Bronchial epithelial cell (primary cell): ENCODE measurements around the gene UCN2. TPM values are rescaled to one million over a fixed set of nuclear protein-coding genes. Genes with fewer than 3 reads are reported as not detected.
A peak's percentile ranks its signal among the peaks of the same experiment; 100 is the strongest.

Experiments used
- DNase-seq: peaks from one replicate; pipeline ENCODE4 v3.0.0-alpha.2; 2010; ENCODE audit warnings: low read depth
- FAIRE-seq: peaks from 2 replicates; lab custom pipeline; 2011; peaks lifted over from hg19 to GRCh38; lab: Jason Lieb, UNC
- H3K27me3 ChIP-seq: 2 replicates; pipeline ENCODE4 v1.5.1; 2011; ENCODE audit warnings: low read length; ENCODE audit not compliant: control insufficient read depth, insufficient read depth
- H3K36me3 ChIP-seq: 2 replicates; pipeline ENCODE4 v1.5.1; 2011; ENCODE audit warnings: low read length; ENCODE audit not compliant: control insufficient read depth, insufficient read depth
- H3K4me3 ChIP-seq: 2 replicates; pipeline ENCODE4 v1.5.1; 2011; ENCODE audit warnings: mild to moderate bottlenecking, low read depth, low read length, control low read depth
- total RNA-seq: library from RNA; depleted of rRNA; stranded (reverse); fragments of >200 nt; gene quantifications from 2 replicates; pipeline ENCODE4 v1.2.1, GENCODE V29; 2014
- TF ChIP-seq, protein P1 (sequence below): IDR thresholded peaks from 2 replicates; pipeline ENCODE4 v1.5.1; 2011; ENCODE audit warnings: mild to moderate bottlenecking, moderate library complexity, low read length, control low read depth, inconsistent platforms; ENCODE audit not compliant: insufficient read depth, severe bottlenecking

UCN2 gene
- total RNA-seq, 1 donor from 2014 or later, result 12.9 TPM

DNA sequence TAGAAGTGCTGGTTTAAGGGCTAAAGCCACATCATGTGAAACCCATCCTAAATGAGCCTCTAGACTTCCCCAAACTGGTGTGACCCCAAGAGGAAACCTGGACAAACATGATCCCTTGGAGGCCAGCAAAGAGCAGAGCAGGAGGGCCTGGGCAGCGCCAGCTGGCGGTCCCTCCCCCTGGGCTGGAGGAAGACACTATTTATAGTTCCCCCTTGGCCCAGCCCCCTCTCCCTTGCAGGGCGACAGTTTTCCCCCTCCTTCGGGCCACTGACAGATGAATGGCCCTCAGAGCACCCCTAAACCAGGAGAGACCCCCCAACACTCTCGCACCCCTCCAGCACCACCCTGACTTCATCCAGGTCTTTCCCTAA is 2.9 kb downstream of the UCN2 start:
- no peak overlapping the region for H3K4me3 ChIP-seq
- peaks cover 16% of the 10 kb centered on the region for H3K36me3 ChIP-seq
- TF ChIP-seq, protein P1, sequence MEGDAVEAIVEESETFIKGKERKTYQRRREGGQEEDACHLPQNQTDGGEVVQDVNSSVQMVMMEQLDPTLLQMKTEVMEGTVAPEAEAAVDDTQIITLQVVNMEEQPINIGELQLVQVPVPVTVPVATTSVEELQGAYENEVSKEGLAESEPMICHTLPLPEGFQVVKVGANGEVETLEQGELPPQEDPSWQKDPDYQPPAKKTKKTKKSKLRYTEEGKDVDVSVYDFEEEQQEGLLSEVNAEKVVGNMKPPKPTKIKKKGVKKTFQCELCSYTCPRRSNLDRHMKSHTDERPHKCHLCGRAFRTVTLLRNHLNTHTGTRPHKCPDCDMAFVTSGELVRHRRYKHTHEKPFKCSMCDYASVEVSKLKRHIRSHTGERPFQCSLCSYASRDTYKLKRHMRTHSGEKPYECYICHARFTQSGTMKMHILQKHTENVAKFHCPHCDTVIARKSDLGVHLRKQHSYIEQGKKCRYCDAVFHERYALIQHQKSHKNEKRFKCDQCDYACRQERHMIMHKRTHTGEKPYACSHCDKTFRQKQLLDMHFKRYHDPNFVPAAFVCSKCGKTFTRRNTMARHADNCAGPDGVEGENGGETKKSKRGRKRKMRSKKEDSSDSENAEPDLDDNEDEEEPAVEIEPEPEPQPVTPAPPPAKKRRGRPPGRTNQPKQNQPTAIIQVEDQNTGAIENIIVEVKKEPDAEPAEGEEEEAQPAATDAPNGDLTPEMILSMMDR, result no peak
- DNase-seq (no peak), FAIRE-seq (no peak)
- no peaks in the 10 kb centered on the region for H3K27me3 ChIP-seq

DNA sequence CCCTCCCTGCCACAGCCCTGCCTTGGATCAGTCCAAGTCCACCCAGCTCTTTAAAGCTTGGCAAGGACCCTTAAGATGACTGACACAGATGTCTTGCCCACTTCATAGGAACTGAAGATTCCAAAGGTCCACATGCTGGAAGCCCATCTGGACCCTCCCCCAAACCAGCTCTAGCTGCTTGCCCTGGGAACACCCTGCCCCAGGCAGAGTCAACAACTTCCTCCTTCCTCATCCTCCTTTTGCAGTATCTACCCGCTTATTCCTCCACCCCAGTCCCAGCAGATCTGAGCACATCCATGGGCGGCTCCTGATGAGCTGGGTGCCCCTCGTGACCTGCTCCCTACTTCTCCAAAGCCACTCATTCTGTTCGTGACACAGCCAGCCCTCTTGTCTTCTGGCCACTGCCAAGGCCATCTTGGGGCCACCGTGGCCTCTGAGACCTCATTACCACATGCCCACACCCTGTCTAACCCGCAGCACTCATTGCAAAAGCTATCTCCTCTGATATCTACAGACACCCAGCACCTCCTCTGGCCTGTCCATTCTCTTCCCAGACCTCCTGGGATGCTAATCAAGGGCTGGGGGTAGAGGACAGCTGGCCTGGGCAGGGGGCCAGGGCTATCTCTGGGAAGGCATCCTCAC is 5.0 kb downstream of the UCN2 start:
- DNase-seq (no peak), FAIRE-seq (no peak)
- TF ChIP-seq, protein P1, result no peak
- Histone ChIP-seq H3K27me3 (no peaks in the 10 kb centered on the region), H3K36me3 (peaks cover 8% of the 10 kb centered on the region), H3K4me3 (no peak overlapping the region)

DNA sequence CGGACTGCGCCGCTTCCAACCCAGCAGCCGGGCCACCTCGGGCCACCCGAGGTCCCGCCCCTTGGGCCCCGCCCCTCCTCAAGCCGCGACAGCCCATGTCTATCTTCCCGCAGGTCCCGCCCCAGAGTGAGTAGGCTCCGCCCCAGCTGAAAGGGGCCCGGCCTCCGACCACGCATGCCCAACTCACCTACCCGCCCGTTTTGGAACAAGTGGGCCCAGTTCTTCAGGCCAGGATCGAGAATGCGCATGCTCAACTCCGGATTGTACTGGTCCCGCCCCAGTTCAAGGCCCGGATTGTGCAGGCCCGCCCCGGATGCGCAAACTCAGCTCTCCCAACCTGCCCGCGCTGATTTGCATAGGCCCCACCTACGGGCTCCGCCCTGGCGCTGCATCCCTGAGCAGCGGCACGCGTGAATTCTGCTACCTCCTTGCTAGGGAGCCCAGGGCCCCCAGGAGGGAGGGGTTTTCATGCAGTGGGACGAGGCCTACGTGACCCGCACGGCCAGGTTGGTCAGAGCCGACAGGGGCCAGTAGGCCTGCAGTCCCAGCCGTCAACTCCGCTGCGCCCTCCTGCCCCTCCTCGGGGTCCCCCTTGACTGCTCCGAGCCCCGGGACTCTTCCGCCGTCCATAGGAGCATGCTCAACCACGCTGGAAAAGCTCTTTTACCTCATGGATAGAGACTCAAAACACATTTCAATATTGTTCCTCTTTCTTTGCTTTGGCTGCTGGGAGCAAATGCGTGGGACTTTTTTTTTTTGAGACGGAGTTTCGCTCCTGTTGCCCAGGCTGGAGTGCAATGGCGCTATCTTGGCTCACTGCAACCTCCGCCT is 6.6 kb downstream of the UCN2 start, which contains the start of gene PFKFB4:
PFKFB4 (minus strand) TSS at position 8 of the 831 bp plus-strand sequence. CDS start 26 bp downstream, outside the sequence.
- peak within 1 kb of the TSS; percentile 56 for H3K4me3 ChIP-seq

DNA sequence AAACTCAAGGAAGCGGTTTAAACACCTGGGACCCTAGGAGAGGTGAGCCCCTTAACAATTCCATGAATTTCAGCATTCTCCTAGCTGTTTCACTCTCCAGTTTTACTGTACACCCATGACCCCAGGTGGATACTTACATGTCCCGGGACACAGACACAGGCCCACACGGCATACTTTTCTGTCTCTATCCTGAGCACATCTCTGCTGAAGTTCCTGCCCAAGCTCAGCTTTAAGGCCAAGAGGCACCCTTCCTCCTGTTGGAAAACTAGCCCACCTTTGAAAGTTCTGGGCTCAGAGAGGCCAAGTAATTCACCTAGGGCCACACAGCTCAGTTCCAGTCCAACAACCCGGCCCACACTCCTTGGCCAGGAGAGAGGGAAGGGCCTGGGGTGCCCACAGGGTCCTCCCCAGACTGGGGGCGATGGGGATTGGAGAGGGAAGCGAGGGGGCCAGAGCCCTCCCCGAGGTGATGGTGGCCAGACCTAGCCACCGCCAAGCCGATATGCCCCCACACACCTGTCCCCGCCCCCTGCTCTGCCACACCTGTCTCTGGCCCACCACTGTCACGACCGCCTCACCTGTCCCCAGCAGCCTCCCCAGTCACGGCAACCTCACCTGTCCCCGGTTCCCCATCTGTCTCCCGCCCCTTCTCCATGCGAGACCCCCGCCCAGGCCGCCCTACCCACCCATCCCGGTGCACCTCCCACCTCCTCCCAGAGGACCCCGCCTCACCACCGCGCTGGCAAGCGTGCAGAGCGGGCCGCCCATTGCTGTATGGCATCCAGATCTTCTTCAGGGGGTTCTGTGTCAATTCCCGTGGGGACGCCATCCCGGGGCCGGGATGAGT is 7.4 kb downstream of the UCN2 start:
- Histone ChIP-seq H3K36me3 (peaks cover 9% of the 10 kb centered on the region), H3K4me3 (peak overlapping the region; percentile 56), H3K27me3 (no peaks in the 10 kb centered on the region)
- no peak for FAIRE-seq
- DNase-seq, result no peak
- TF ChIP-seq, protein P1, result no peak

More for the DNA sequence above, 6.6 kb downstream of the UCN2 start, which contains the start of gene PFKFB4:
- FAIRE-seq, result no peak
- DNase-seq, result peak; percentile 96
- TF ChIP-seq, protein P1, result no peak
- Histone ChIP-seq H3K36me3 (peaks cover 9% of the 10 kb centered on the region), H3K27me3 (no peaks in the 10 kb centered on the region)

DNA sequence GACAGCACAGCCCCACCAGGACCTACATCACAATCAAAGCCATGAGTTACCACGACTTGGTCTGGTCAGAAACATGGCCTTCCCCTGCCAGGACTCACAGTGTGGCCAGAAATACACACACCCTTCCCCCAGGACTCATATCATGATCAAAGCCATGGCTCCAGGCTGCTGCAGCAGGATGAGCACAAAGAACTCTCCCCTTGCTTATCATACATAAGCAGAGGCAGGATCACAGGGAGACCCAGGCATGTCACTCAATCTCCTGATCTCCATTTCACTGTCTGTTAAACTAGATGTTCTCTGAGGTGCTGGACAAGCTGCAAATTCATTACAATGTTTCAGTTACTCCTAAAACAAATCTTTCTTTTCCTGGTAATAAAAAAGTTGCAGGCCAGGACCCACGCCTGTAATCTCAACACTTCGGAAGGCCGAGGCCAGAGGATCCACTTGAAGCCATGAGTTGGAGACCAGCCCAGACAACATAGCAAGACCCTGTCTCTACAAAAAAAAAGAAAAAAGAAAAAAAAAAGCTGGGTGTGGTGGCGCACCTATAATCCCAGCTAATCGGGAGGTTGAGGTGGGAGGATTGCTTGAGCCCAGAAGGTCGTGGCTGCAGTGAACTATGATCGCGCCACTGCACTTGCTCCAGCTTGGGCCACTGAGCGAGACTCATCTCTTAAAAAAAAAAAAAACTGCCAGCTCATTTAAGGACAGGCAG is 8.2 kb downstream of the UCN2 start:
- H3K4me3 ChIP-seq, result no peak overlapping the region

More for the DNA sequence above, 8.2 kb downstream of the UCN2 start:
- no peak for FAIRE-seq
- H3K27me3 ChIP-seq, result no peaks in the 10 kb centered on the region
- no peak for DNase-seq
- TF ChIP-seq, protein P1, result no peak
- peaks cover 9% of the 10 kb centered on the region for H3K36me3 ChIP-seq
